Kidney (tissue), 14 donors: ENCODE measurements around the gene SCUBE3. TPM values are rescaled to one million over a fixed set of nuclear protein-coding genes. Genes with fewer than 3 reads are reported as not detected.

Source experiments
- DNase-seq, 5 donors: peaks; one replicate each; pipeline ENCODE4 v3.0.0-alpha.2; 2013 to 2020
- FAIRE-seq: peaks from 2 replicates; lab custom pipeline; 2012; peaks lifted over from hg19 to GRCh38; lab: Jason Lieb, UNC
- H3K27ac ChIP-seq, 2 donors: one replicate each; pipeline ENCODE4 v1.7.0; 2013; ENCODE audit warnings: low read depth in 2 of 2, low read length in 2 of 2, inconsistent platforms in 1 of 2
- H3K27me3 ChIP-seq: one replicate; pipeline ENCODE4 v1.7.1; 2013; ENCODE audit warnings: low read length, inconsistent platforms; ENCODE audit not compliant: control insufficient read depth, insufficient read depth
- H3K36me3 ChIP-seq, 3 donors: one replicate each; pipeline versions ENCODE4 v1.7.0 to v1.7.1; 2013; ENCODE audit warnings: low read length in 3 of 3, control low read depth in 1 of 3, inconsistent platforms in 1 of 3; ENCODE audit not compliant: insufficient read depth in 3 of 3, control insufficient read depth in 2 of 3
- H3K4me1 ChIP-seq, 3 donors: one replicate each; pipeline versions ENCODE4 v1.7.0 to v1.7.1; 2013; ENCODE audit warnings: low read length in 3 of 3, inconsistent platforms in 1 of 3, low read depth in 1 of 3; ENCODE audit not compliant: control insufficient read depth in 2 of 3, insufficient read depth in 2 of 3
- H3K4me3 ChIP-seq, 3 donors: one replicate each; pipeline versions ENCODE4 v1.7.0 to v1.8.1; 2013; ENCODE audit warnings: low read length in 3 of 3, control low read depth in 1 of 3, inconsistent platforms in 1 of 3
- H3K9ac ChIP-seq, 3 donors: one replicate each; pipeline versions ENCODE4 v1.7.0 to v1.7.1; 2013; ENCODE audit warnings: low read length in 3 of 3, control low read depth in 1 of 3, inconsistent platforms in 1 of 3
- H3K9me3 ChIP-seq, 3 donors: one replicate each; pipeline versions ENCODE4 v1.7.0 to v1.7.1; 2013; ENCODE audit warnings: low read length in 3 of 3, control low read depth in 1 of 3, inconsistent platforms in 1 of 3; ENCODE audit not compliant: control insufficient read depth in 2 of 3, insufficient read depth in 1 of 3
- intact Hi-C: fragments of 100-400 bp; cut with DNase I; formaldehyde crosslinking; loops from one replicate; pipeline ENCODE4 v1.11.1; 2022
- polyA plus RNA-seq: library from polyadenylated mRNA; stranded (reverse); fragments of 350-450 nt; fragmentation: Illumina TruSeq; extraction: RNeasy Lipid Tissue Mini Kit (QIAGEN cat#74804); gene quantifications from one replicate; pipeline ENCODE4 v1.2.3, GENCODE V29; 2014; ENCODE audit warnings: low read depth, low replicate concordance; ENCODE audit not compliant: insufficient read depth
- total RNA-seq: library from RNA; stranded (reverse); fragmentation: NEBNext Ultra II Directional; extraction: Animal tissue kit (Norgen Biotek cat#: 25700); gene quantifications from one replicate; pipeline ENCODE4 v1.2.1, GENCODE V29; 2021
- TF ChIP-seq, protein P1 (sequence below): IDR thresholded peaks from 3 replicates; pipeline ENCODE4 v1.5.1; 2012; ENCODE audit warnings: mild to moderate bottlenecking, moderate library complexity, borderline replicate concordance; ENCODE audit not compliant: insufficient read depth; ENCODE audit errors: extremely low read depth
- donor health status: control.
- donor health status: control.
- donor health status: control.
- donor health status: control.
- donor health status: control.
- donor health status: DM: yes; HTN: yes; CAD: no.
- donor health status: Normal renal cell carcinoma (clear cell type).

Gene SCUBE3
- total and polyA plus RNA-seq, 2 donors from 2014 or later = 2.5 to 4.5 TPM

DNA sequence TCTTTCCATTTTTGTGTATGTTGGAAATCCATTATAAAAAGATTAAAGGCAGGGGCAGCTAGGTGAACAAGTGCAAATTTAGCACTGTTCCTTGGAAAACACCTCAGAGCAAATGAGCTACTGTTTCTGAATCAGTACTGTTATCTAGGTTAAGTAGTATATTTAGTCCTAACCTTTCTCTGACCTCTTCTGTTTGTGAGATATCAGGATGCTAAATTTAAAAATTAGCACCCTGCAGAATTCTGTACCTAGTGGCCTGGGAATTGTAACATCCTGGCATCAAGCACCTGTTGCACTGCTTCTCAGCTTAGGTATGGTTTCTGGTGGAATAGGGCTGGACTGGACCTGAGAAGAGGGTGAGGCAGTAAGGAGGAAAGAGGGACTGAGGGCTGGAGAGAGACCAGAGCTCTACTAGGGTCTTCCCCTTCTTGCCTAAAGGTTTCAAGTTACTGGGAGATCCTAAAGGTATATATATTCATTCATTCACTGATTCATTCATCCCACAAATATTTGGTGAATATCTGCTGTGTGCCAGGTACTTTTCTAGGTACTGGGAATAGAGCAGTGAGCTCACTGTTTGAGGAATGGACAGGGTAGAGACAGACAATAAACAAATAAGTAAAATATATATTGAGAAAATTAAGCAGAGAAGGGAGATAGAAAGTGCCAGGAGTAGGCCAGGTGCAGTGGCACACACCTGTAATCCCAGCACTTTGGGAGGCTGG, 51.0 kb downstream of the SCUBE3 start:
- H3K27ac ChIP-seq = no peak overlapping the region
- no peak overlapping the region for H3K4me3 ChIP-seq
- intact Hi-C loops = no loop called here
- peaks cover 0 to 8% (median 0%) of the 10 kb centered on the region in 3 donors for H3K4me1 ChIP-seq
- no peak for DNase-seq
- no peaks in the 10 kb centered on the region for H3K27me3 ChIP-seq
- H3K9me3 ChIP-seq = no peaks in the 10 kb centered on the region
- peaks cover 0 to 2% (median 0%) of the 10 kb centered on the region in 3 donors for H3K36me3 ChIP-seq
- no peak overlapping the region for H3K9ac ChIP-seq
- TF ChIP-seq, protein P1, sequence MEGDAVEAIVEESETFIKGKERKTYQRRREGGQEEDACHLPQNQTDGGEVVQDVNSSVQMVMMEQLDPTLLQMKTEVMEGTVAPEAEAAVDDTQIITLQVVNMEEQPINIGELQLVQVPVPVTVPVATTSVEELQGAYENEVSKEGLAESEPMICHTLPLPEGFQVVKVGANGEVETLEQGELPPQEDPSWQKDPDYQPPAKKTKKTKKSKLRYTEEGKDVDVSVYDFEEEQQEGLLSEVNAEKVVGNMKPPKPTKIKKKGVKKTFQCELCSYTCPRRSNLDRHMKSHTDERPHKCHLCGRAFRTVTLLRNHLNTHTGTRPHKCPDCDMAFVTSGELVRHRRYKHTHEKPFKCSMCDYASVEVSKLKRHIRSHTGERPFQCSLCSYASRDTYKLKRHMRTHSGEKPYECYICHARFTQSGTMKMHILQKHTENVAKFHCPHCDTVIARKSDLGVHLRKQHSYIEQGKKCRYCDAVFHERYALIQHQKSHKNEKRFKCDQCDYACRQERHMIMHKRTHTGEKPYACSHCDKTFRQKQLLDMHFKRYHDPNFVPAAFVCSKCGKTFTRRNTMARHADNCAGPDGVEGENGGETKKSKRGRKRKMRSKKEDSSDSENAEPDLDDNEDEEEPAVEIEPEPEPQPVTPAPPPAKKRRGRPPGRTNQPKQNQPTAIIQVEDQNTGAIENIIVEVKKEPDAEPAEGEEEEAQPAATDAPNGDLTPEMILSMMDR = no peak
- FAIRE-seq = no peak

DNA sequence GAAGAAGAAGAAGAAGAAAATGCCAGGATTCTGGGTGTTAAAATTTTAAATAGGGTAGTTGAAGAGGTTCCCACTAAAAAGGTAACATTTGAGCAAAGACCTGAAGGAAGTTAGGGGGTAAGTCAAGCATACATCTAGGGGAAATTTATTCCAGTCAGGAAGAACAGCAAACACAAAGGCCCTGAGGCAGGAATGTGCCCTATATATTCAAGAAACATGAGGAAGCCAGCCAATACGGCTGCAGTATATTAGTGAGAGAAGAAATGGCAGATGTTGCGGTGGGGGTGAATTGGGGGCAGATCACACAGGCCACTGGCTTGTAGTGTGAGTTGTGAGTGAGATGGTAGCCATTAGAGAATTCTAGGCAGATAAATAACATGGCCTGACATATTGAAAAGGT, 51.8 kb downstream of the SCUBE3 start:
- H3K27me3 ChIP-seq = no peaks in the 10 kb centered on the region
- H3K4me3 ChIP-seq = no peak overlapping the region
- intact Hi-C loops = no loop called here
- peaks cover 0 to 3% (median 0%) of the 10 kb centered on the region in 3 donors for H3K4me1 ChIP-seq
- FAIRE-seq (no peak), DNase-seq (no peak)
- H3K27ac ChIP-seq = no peak overlapping the region
- TF ChIP-seq, protein P1 = no peak
- H3K9ac ChIP-seq = no peak overlapping the region
- no peaks in the 10 kb centered on the region for H3K9me3 ChIP-seq
- H3K36me3 ChIP-seq = peaks cover 0 to 3% (median 0%) of the 10 kb centered on the region in 3 donors

DNA sequence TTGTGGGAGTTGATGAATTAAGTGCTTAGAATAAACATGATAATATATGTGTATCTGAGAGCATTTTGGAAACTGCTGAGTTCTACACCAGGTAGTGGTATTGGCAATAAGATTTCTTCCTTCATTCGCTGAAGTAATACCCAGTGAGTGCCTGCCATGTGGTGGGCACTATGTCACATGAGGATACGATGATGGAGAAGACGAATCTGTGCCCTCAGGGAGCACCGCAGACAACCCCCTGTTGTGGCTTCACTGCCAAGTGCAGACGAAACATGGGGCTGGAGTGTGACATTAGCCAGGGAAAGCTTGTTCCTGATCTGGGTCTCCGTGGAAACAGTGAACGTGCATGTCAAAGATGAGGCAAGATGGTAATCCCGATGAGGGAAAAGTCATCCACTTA, 53.7 kb downstream of the SCUBE3 start:
- Histone ChIP-seq H3K4me3 (no peak overlapping the region), H3K36me3 (peaks cover 0 to 3% (median 0%) of the 10 kb centered on the region in 3 donors), H3K4me1 (peaks cover 0 to 3% (median 0%) of the 10 kb centered on the region in 3 donors), H3K9me3 (no peaks in the 10 kb centered on the region), H3K27me3 (no peaks in the 10 kb centered on the region), H3K9ac (no peak overlapping the region), H3K27ac (no peak overlapping the region)
- intact Hi-C loops = no loop called here
- TF ChIP-seq, protein P1 = no peak
- DNase-seq (no peak), FAIRE-seq (no peak)
